Bone marrow (tissue), 2 donors: ENCODE data around the gene C16orf92.

ENCODE experiments used
- DNase-seq, 2 donors: peaks; one replicate each; lab custom pipeline; 2025; lab: John Stamatoyannopoulos, UW

The C16orf92 gene

DNA sequence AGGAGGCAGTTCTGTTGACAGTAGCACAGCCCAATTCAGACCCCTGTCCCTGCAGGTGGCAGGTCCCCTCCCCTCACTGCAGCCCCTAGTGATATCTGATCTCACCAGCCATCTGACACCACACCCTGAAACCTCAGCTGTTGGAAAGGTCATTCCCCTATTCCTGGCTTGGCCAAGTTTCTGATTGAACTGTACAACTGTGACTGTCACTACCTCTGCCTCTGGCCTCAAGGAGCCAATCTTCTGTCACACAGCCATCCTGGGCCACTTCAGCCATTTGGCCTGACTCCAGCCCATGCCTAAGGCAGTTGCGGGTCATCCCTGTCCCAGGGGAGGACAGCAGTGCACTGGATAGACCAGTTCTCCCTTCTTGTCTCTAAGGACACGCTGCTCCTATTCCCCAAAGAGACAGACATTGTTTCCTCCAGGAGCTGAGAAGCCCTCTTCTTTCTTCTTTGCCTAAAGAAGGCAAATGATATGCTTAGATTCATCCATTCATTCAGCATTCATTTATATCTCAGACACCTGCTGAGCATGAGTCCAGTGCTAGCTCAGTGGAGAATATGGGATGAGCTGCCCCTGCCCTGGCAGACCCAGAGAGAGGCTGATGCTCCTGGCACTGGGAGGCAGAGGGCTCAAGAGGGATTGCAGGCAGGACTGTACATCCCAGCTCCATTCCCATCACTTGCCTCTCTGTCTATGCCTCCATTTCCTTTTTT, 38.0 kb downstream of the C16orf92 start:
- no peak for DNase-seq

DNA sequence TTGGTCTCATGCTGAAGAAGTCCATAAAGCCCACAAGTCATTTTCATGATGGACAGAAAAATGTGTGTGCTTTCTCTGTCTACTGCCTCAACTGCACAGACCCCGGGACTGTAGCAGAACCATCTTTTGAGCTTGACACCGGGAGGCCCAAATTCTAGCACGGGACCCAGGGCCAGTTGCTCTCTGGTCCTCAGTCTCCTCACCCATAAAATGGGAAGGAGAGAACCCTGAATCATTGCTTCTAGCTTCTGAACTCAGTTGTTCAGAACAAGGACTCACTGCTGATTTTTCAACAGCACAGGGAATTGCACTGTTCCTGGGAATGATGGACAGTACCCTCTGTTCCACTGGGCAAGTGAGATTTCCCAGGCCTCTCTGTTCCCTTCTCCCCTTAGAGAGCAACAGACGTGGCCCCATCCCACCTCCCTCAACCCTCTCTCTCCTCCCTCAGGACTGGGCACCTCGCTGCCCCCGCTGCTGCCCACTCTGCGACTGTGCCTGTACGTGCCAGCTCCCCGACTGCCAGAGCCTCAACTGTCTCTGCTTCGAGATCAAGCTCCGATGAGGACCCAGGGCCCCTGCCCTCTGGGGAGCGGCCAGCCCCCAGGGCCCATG, 40.4 kb downstream of the C16orf92 start:
- no peak for DNase-seq

DNA sequence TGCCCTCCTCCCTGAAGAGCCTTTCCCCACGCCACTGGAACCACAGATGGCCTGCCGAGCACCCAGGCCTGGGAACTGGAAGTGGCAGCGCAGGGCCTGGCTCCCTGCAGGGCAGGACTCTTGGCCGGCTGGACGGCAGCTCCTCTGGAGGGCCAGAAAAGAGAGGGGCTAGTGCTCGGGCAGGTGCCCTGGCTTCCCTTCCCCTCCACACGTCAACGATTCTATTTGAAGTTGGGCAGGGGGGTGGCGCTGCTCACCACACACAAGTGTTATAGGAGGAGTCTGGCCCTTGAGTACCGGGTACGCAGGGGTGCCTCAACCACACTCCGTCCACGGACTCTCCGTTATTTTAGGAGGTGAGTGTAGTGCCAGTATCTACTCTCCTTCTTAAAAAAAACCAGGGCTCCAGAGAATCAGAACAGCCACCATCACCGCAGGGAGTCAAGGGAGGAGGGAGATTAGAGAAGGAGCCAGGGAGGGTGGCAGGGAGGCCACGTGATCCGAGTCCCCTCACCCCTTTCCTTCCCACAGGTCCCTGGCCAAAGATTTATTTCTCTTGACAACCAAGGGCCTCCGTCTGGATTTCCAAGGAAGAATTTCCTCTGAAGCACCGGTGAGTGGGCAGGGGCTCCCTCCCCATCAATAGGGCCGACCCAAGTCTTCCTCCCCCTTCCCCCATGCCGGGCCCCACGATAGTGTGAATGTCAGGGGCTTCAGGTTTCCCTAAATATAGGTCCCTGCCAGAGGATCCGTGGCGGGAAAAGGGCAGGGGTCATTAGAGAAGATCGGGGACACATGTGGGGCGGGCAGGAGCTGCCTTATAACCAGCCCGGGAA, 41.1 kb downstream of the C16orf92 start:
- DNase-seq: peak; percentile 28 to 40

DNA sequence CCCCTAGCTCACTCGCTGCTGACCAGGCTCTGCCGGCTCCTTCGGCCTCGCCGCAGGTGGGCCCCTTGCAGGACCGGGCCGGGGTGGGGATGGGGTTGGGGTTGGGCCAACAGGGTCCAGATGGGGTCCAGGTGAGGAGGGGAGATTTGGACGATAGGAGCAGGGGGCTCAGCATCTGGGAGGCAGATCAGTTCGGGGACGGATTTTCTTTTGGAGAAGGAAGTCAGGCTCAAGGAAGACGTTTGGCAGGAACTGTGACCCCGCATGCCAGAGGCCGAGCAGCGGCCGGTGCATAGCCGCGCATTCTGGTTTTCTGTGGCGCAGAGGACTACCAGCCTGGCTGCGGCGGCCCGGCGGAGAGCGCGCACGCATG, 41.7 kb downstream of the C16orf92 start:
- no peak for DNase-seq

DNA sequence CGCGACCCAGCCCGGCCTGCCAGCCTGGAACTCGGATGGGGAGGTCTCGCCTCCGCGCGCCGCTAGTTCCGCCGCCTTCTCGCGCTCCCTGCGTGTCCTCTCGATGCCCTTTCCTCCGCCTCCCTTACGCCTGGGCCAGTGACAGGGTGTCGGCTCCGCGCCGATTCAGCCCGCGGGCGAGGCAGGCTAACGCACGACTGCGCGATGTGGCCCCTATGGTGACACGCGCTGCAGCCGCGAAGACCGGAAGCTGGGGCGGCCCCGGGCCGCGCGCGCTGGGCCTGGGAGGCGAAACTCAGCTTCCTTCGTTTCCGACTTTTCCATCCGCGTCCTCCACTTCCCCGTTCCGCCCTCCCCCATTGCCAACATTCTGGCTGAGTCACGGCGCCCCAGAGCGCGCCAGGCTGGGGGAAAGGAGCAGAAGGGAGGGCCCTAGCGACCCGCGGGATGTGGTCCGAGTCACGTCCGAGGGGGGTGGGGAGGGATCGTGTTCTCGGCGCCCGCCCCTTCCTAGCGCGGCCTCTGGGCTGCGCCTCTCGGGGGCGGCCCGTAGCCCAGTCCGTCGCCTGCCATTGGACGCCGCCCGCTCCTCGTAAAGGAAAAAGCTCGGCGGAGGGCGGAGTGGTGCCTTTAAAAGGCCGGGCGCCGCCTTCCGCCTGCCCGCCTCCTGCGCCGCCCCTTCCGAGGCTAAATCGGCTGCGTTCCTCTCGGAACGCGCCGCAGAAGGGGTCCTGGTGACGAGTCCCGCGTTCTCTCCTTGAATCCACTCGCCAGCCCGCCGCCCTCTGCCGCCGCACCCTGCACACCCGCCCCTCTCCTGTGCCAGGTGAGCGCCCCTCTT, 42.3 kb downstream of the C16orf92 start, which contains the start of gene ALDOA:
TSS of gene ALDOA (plus strand) at position 659 of the 841 bp plus-strand sequence. CDS start 1,138 bp downstream, outside the sequence.
- peak; percentile 92 to 99 for DNase-seq

DNA sequence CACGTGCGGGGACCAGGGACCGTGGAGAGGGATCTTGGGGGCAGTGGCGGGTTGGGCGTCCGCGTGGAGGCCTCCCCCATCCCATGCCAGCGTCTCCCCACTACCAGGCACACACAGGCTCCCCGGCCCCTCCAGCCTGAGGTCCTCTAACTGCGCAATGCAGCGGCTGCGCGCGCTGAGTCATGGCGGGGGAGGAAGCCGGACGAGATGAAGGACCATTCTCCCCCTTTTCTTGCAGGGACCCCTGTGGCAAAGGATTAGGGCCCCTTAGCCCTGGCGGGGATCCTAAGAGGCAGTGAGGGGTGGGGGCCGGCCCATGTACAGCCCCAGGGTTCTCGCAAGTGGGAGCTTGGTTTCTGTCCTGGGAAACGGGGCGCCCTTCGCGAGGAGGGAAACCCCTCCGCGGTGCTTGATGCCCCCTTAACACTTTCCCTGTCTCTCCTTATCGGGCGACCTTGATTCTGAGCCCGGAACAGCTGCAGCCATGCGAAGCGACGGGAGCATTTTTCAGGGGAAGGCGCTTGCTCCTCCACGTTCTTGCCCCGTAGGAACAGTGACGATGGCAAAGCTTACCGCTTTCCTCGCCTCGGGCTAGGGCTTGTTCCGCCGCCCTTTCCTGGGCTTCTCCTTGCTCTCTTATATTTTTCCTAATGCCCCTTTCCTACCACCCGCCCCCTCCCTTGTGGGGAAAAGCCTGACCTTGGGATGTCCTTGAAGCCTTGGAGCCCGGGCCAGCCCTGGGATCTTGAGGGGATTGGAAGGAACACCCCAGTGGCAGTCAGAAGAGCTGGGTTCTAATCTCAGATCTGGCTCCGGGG, 43.2 kb downstream of the C16orf92 start:
- peak in 1 of 2 donors; percentile 76 for DNase-seq

DNA sequence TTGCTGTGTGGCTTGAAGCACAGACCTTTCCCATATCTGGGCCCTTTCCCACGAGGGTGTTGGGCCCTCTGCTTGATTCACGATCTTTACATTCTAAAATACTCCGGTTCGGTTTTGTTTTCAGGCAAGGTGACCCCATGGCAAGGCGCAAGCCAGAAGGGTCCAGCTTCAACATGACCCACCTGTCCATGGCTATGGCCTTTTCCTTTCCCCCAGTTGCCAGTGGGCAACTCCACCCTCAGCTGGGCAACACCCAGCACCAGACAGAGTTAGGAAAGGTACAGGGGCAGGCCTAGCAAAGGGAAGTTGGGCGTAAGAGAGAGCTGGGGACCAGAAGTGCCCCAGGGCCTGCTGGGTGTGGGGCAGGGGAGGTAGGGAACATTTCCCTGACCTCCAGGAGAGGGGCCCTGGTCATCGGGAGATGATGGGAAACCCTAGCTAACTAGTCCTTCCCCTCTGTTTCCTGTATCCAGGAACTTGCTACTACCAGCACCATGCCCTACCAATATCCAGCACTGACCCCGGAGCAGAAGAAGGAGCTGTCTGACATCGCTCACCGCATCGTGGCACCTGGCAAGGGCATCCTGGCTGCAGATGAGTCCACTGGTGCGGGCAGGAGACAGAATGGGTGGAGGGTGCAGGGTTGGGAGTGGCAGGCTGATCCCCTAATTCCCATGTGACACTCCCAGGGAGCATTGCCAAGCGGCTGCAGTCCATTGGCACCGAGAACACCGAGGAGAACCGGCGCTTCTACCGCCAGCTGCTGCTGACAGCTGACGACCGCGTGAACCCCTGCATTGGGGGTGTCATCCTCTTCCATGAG, 44.0 kb downstream of the C16orf92 start:
- DNase-seq: no peak

DNA sequence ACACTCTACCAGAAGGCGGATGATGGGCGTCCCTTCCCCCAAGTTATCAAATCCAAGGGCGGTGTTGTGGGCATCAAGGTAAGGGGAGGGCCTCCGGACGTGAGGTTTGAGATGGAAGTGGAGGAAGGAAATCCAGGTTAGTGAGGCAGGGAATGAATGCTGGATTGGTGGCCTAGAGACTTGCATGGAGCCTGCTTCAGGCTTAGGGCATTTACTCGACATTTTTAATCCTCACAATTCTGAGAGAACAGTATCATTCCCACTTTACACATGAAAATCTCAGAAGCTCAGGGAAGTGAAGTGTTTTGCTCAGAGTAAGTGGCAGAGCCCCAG, 44.6 kb downstream of the C16orf92 start:
- no peak for DNase-seq

DNA sequence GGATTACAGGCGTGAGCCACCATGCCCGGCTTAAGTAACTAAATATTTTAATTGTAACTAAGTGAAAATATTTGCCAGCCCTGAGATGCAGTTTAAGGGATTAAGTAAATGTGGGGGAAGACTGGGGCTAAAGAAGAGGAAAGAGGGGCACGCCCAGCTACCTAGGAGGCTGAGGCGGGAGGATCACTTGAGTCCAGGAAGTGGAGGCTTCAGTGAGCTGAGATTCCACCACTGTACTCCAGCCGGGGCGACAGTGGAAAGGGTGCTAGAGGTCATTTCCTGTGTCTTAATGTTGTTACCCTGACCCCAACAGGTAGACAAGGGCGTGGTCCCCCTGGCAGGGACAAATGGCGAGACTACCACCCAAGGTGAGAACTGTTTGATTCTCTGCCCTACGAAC, 45.3 kb downstream of the C16orf92 start:
- DNase-seq: no peak

DNA sequence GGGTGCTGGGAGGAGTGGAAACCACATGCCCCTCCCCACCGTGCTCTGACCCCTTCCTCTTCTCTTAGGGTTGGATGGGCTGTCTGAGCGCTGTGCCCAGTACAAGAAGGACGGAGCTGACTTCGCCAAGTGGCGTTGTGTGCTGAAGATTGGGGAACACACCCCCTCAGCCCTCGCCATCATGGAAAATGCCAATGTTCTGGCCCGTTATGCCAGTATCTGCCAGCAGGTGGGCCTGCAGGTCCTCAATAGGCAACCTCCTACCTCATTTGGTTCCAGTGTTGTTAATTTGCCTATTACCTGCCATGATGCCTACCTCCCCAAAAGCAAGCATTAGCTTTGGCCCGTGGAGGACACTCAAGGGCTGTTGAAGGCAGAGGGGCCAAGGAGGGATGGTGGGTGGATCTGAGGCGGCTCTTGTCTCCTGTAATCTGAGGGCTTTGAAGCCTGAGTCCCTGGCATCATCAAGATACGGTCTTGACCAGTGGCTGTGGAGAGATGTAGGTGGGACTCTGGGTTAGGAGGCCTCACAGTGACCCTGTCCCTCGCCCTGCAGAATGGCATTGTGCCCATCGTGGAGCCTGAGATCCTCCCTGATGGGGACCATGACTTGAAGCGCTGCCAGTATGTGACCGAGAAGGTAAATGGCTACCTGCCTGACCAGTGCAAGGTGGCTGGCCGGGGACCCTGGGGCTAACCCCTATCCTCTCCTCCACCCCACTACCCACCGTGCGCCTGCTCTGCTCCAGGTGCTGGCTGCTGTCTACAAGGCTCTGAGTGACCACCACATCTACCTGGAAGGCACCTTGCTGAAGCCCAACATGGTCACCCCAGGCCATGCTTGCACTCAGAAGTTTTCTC, 46.0 kb downstream of the C16orf92 start:
- DNase-seq: no peak

DNA sequence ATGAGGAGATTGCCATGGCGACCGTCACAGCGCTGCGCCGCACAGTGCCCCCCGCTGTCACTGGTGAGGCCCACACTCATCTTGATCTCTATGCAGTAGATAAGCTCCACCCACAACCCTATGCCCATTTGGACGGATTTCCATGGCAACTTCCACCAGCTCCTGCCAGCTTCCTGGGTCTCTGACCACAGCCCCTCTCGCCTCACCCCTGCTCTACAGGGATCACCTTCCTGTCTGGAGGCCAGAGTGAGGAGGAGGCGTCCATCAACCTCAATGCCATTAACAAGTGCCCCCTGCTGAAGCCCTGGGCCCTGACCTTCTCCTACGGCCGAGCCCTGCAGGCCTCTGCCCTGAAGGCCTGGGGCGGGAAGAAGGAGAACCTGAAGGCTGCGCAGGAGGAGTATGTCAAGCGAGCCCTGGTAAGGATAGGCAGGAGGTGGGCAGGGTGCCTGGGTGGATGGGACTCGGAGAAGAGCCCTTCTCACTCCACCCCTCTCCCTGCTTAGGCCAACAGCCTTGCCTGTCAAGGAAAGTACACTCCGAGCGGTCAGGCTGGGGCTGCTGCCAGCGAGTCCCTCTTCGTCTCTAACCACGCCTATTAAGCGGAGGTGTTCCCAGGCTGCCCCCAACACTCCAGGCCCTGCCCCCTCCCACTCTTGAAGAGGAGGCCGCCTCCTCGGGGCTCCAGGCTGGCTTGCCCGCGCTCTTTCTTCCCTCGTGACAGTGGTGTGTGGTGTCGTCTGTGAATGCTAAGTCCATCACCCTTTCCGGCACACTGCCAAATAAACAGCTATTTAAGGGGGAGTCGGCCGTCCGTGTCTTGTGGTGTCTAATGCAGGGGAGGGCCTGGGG, 46.8 kb downstream of the C16orf92 start:
- DNase-seq: no peak

DNA sequence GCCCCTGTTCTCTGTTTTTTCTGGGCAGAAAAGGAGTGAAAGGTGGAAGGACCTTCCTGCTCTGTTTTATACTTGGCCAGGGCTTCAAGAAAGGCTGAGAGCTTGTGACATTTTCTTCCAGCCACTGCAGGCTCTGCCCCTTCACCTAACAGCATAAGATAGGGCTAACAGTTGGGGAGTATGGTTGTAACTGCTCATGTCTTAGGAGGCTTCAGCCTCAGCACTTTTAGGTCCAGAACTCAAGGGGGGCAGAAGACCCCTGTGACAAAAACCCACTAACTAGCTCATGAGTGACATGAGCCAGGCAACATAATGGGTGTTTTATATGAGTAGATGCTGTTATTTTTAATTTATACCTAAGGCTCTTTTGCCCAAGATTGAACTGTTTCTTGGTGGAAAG, 47.5 kb downstream of the C16orf92 start:
- DNase-seq: no peak
